GM10266 (cell line): ENCODE results near the gene GMPPB.
A peak's percentile ranks its signal among the peaks of the same experiment; 100 is the strongest.

ENCODE experiments used
- DNase-seq: peaks from one replicate; pipeline ENCODE4 v3.0.0; 2012; ENCODE audit errors: extremely low spot score
- TF ChIP-seq, protein P1 (sequence below): IDR thresholded peaks from 2 replicates; pipeline ENCODE4 v1.5.1; 2012; ENCODE audit warnings: mild to moderate bottlenecking, low read depth; ENCODE audit not compliant: control insufficient read depth, insufficient read depth; ENCODE audit errors: missing control alignments

The GMPPB gene

DNA sequence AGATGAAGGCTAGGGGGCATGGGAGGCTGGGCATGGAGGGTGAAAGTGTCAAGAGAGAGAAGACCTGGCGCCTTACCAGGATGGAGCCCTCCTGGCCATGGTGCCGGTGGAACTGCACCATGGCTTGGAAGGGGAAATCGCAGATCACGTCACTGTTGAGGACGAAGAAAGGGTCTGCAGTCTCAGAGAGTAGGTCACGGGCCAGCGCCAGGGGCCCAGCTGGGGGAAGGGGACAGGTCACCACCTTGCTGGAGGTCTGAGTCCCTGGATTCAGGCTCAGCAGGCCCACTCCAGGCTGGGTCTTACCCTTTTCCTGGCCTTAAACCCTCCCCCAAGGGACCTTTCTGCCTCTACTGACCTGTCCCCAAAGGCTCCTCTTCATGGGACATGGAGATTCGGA lies 855 bp downstream of the GMPPB start:
- TF ChIP-seq, protein P1, sequence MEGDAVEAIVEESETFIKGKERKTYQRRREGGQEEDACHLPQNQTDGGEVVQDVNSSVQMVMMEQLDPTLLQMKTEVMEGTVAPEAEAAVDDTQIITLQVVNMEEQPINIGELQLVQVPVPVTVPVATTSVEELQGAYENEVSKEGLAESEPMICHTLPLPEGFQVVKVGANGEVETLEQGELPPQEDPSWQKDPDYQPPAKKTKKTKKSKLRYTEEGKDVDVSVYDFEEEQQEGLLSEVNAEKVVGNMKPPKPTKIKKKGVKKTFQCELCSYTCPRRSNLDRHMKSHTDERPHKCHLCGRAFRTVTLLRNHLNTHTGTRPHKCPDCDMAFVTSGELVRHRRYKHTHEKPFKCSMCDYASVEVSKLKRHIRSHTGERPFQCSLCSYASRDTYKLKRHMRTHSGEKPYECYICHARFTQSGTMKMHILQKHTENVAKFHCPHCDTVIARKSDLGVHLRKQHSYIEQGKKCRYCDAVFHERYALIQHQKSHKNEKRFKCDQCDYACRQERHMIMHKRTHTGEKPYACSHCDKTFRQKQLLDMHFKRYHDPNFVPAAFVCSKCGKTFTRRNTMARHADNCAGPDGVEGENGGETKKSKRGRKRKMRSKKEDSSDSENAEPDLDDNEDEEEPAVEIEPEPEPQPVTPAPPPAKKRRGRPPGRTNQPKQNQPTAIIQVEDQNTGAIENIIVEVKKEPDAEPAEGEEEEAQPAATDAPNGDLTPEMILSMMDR, result no peak
- no peak for DNase-seq

DNA sequence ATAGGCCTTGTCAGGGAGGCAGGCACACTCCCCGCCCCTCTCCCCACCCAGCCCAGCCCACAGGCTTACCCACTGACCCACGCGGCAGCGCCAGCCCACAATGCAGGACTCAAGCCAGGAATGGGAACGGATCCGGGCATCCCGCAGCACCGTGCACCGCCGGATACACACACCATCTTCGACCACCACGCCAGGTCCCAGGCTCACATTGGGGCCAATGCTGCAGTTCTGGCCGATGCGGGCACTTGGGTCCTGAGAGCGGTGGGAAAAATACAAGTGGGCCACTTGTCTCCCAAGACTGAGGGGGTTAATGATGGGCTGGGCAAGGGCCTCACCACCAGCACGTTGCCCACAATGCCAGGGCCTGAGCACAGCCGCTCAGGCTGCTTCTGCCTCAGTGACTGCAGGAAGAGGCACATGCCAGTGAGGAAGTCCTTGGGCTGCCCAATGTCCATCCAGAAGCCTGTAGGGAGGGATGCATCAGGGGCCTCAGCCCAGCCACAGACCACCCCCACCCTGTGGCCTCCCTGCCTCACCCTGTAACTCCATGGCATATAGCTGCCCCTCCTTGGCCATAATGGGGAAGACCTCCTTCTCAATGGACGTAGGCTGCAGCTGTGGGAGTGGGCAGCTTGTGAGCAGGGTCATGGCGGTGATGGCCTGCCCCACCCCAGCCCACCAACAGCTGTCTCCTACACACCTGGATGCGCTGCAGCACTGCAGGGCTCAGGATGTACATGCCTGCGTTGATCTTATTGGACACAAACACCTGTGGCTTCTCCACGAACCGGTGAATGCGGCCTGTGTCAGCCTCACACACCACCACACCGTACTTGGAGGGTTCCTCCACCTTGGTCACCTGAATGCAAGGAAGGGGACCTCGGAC lies 1.6 kb downstream of the GMPPB start:
- no peak for DNase-seq
- TF ChIP-seq, protein P1, result no peak

DNA sequence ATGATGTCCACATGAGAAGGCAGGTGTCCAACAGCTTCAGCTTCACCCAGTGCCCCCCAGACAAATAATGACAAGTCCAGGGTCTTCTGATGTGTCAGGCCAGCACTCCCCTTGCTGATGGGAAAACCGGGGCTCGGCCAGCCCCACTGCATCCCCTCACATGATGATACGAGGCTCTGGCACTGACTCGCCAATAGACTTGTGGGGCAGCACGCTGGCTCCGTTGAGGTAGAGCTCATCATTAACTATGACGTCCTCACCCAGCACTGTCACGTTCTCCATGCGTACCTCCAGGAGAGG lies 2.2 kb downstream of the GMPPB start:
- DNase-seq, result no peak
- TF ChIP-seq, protein P1, result no peak

DNA sequence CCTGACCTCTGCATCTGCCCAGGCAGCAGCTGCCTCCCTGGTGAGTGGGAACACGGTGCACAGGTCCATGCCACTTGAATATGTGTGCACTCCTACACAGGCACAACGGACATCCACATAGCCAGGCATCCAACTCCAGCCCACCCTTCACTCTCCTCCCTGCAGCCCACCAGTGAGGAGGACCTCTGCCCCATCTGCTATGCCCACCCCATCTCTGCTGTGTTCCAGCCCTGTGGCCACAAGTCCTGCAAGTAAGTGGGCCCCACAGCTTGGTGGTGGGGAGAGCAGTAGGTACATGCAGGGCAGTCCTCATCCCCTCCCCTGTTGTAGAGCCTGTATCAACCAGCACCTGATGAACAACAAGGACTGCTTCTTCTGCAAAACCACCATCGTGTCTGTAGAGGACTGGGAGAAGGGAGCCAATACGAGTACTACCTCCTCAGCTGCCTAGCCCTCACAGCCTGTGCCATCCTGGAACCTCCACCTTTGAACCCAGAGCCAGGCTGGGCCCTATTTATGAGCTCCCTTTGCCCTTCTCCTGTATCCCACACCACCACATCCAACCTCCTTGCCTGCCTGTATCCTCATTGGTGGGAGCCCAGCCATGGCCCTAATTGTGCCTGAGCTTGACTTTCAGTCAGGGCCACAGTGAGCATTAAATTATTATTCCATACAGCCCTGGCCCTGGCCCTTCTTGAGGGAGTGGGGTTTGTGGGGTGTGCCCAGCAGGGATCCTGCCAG lies 2.7 kb downstream of the GMPPB start:
- no peak for DNase-seq
- TF ChIP-seq, protein P1, result no peak

DNA sequence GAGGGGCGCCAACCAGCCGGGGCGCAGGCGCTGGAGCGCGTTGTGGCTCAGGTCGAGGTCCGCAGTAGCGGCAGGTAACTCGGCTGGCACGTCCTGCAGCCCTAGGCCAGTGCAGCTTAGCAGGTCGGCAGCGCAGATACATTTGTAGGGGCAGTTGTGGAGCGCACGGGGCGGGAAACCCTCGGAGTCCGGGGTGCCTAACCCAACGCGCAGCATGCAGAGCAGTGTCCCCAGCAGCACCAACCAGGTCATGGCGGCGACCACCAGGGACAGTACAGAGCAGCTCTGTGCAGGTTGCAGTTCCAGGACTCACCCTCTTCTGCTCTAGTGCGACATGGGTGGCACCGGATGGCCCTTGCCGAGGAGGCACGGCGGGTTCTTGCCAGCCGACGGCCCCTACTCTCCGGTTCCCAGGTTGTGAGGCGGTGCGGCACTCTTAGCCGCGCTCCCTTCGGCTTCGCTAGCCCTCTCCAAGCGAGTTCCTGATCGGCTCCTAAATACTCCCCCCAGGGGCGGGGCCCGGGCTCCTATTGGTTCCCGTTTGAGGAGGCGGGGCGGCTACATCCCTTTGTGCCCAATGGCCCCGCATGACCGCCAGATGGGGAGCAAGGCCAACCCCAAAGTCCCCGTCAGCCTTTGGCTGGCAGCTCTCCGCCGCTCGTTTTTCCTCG lies 4.4 kb downstream of the GMPPB start, which contains the start of gene AMIGO3:
TSS of gene AMIGO3 (minus strand) at position 471 of the 671 bp plus-strand sequence. CDS start at position 252, 219 bp downstream.
- DNase-seq, result peak; percentile 98
- TF ChIP-seq, protein P1, result peak; percentile 47

DNA sequence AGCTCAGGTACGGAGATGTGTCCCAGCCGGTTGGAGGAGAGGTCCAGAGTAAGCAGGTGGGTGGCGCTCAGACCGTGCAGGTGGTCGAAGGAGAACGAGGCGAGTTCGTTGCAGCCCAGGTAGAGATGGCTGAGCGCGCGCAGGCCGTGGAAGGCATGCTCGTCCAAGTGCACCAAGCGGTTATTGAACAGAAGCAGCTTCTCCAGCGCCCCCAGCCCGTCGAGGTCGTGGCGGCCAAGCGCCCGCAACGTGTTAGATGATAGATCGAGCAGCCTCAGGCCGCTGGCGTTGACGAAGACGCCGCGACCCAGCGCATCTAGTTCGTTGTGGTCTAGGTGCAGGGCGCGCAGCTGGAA lies 4.9 kb downstream of the GMPPB start:
- TF ChIP-seq, protein P1, result no peak
- no peak for DNase-seq
